Testis (tissue), 3 donors: ENCODE results near the gene SMTNL2. TPM values are rescaled to one million over a fixed set of nuclear protein-coding genes. Genes with fewer than 3 reads are reported as not detected.

Source experiments
- DNase-seq: peaks from one replicate; pipeline ENCODE4 v3.0.0-alpha.2; 2019
- H3K27ac ChIP-seq, 2 donors: fragments of 200-600 bp; sonication (generic); one replicate each; pipeline ENCODE4 v1.5.1; 2019
- H3K27me3 ChIP-seq: fragments of 200-600 bp; sonication (generic); one replicate; pipeline ENCODE4 v1.5.1; 2019
- H3K36me3 ChIP-seq: fragments of 200-600 bp; sonication (generic); one replicate; pipeline ENCODE4 v1.5.1; 2017; ENCODE audit warnings: low read depth; ENCODE audit errors: missing control alignments
- H3K4me1 ChIP-seq: fragments of 200-600 bp; sonication (generic); one replicate; pipeline ENCODE4 v1.5.1; 2019
- H3K4me3 ChIP-seq, 2 donors: fragments of 200-600 bp; sonication (generic); one replicate each; pipeline ENCODE4 v1.5.1; 2017 to 2019
- H3K9me3 ChIP-seq: fragments of 200-600 bp; sonication (generic); one replicate; pipeline ENCODE4 v1.5.1; 2017
- CTCF ChIP-seq, 3 experiments: fragments of 450-650 bp in 2 of 3; fragments of 200-600 bp in 1 of 3; sonication (generic) in 1 of 3; IDR thresholded peaks; one replicate each; pipeline ENCODE4 v1.5.1; 2016 to 2019; ENCODE audit warnings: antibody characterized with exemption in 3 of 3, mild to moderate bottlenecking in 2 of 3, moderate library complexity in 1 of 3
- POLR2A ChIP-seq: fragments of 450-650 bp; IDR thresholded peaks from one replicate; pipeline ENCODE4 v1.6.1; 2017; ENCODE audit warnings: antibody characterized with exemption, mild to moderate bottlenecking, moderate library complexity
- WGBS, 2 donors: methylation state at CpG; one replicate each; pipeline ENCODE4 v1.1.5; 2018; 5-methylcytosine and 5-hydroxymethylcytosine counted together
- intact Hi-C: fragments of 100-400 bp; cut with DNase I; formaldehyde crosslinking; loops from one replicate; pipeline ENCODE4 v1.15.1; 2023; ENCODE audit warnings: low total_unique reads
- polyA plus RNA-seq: library from polyadenylated mRNA; stranded (reverse); fragments of 350-450 nt; fragmentation: Illumina TruSeq; extraction: RNeasy Lipid Tissue Mini Kit (QIAGEN cat#74804); gene quantifications from one replicate; pipeline ENCODE4 v1.2.3, GENCODE V29; 2014; ENCODE audit warnings: low read depth, low replicate concordance; ENCODE audit not compliant: insufficient read depth
- total RNA-seq, 2 donors: library from RNA; depleted of rRNA; stranded (reverse); fragments of >200 nt; gene quantifications; one replicate each; pipeline ENCODE4 v1.2.3, GENCODE V29; 2016

The SMTNL2 gene
- total and polyA plus RNA-seq, 3 donors from 2014 or later, result 2.6 to 6.9 (median 4.3) TPM

- Histone ChIP-seq H3K4me3 (no peak overlapping the region), H3K4me1 (no peaks in the 10 kb centered on the region), H3K9me3 (no peaks in the 10 kb centered on the region), H3K36me3 (no peaks in the 10 kb centered on the region), H3K27ac (no peak overlapping the region), H3K27me3 (no peaks in the 10 kb centered on the region)
- intact Hi-C loops, result no loop called here
- 71 to 73% methylated on average over 7 to 8 of the region's 8 CpGs for WGBS, 2 donors
- TF ChIP-seq CTCF (IDR thresholded peaks at IDR 0.05) (no peak), POLR2A (no peak)
- no peak for DNase-seq
Measured at GRCh38 chr17:4631431-4631830, 47.1 kb downstream of the SMTNL2 start.

DNA sequence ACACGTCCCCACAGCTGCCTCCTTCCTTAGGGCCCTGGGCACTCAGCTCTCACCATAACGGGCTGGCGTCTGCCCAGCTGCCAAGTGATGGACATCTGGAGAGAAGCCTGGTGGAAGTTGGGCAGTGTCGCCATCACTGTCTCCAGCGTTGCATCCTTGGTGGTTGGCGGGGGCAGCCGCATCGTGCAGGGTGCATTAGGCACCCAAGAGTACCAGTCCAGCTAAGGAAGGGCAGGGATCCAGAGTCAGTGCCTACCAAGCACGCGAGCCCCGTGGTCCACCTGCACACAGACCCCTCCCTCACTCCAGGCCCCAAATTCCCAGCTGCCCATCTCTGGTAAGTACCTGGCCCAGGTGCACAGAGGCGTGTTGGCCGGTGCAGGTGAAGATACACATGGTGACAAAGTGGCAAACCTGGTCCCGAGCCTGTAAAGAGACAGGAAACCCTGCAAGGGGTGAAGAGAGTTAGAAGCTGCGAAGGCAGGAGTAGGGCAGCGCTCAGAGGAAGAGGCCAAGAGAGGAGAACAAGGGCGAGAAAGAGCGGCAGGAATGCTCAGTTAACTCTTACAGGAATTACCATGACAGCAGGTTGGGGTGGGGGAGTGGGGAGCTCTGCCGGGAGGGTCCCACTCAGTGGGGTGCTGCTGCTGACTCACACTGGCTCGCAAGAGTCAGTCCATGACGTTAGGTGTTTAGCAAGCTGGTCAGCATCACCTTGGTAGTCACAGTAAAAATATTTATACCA is 47.7 kb downstream of the SMTNL2 start:
- intact Hi-C loops, result no loop called here
- Histone ChIP-seq H3K4me3 (no peak overlapping the region), H3K27me3 (no peaks in the 10 kb centered on the region), H3K27ac (no peak overlapping the region), H3K4me1 (no peaks in the 10 kb centered on the region), H3K9me3 (no peaks in the 10 kb centered on the region), H3K36me3 (no peaks in the 10 kb centered on the region)
- WGBS, 2 donors, result 79 to 86% methylated on average over 13 to 21 of the region's 21 CpGs
- TF ChIP-seq CTCF (IDR thresholded peaks at IDR 0.05), result no peak
- TF ChIP-seq POLR2A, result no peak
- DNase-seq, result no peak

GRCh38 chr17:4632581-4632920 is 48.2 kb downstream of the SMTNL2 start:
- TF ChIP-seq CTCF (IDR thresholded peaks at IDR 0.05), result no peak
- TF ChIP-seq POLR2A, result no peak
- no peaks in the 10 kb centered on the region for H3K9me3 ChIP-seq
- intact Hi-C loops, result no loop called here
- no peaks in the 10 kb centered on the region for H3K36me3 ChIP-seq
- 72 to 78% methylated on average over 7 of the region's 7 CpGs for WGBS, 2 donors
- H3K4me1 ChIP-seq, result no peaks in the 10 kb centered on the region
- no peak overlapping the region for H3K27ac ChIP-seq
- H3K27me3 ChIP-seq, result no peaks in the 10 kb centered on the region
- no peak overlapping the region for H3K4me3 ChIP-seq
- no peak for DNase-seq

- 95 to 97% methylated on average over 2 of the region's 2 CpGs for WGBS, 2 donors
- Histone ChIP-seq H3K9me3 (no peaks in the 10 kb centered on the region), H3K27me3 (no peaks in the 10 kb centered on the region), H3K27ac (no peak overlapping the region), H3K36me3 (no peaks in the 10 kb centered on the region), H3K4me3 (no peak overlapping the region), H3K4me1 (no peaks in the 10 kb centered on the region)
- TF ChIP-seq CTCF (IDR thresholded peaks at IDR 0.05), result no peak
- no peak for TF ChIP-seq POLR2A
- intact Hi-C loops, result no loop called here
- DNase-seq, result no peak
Measured at GRCh38 chr17:4633643-4634042, 49.3 kb downstream of the SMTNL2 start.

DNA sequence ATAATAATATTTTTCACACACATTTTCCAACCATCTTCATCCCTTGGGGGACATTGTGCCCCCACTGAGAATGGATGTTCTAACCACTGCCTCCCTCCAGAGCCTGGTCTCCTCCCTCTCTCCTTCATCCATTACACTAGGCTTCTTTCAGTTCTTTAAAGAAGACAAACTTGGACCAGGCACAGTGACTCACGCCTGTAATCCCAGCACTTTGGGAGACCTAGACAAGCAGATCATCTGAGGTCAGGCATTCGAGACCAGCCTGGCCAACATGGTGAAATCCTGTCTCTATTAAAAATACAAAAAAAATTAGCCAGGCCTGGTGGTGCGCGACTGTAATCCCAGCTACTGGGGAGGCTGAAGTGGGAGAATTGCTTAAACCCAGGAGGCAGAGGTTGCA is 50.6 kb downstream of the SMTNL2 start:
- intact Hi-C loops, result no loop called here
- 75 to 78% methylated on average over 4 of the region's 4 CpGs for WGBS, 2 donors
- Histone ChIP-seq H3K27me3 (no peaks in the 10 kb centered on the region), H3K9me3 (no peaks in the 10 kb centered on the region), H3K36me3 (no peaks in the 10 kb centered on the region), H3K4me1 (no peaks in the 10 kb centered on the region), H3K27ac (no peak overlapping the region), H3K4me3 (no peak overlapping the region)
- TF ChIP-seq CTCF (IDR thresholded peaks at IDR 0.05) (no peak), POLR2A (no peak)
- no peak for DNase-seq
